Epithelial cell of esophagus (primary cell): ENCODE data around the gene SMAGP.

Experiments
- DNase-seq: peaks from one replicate; pipeline ENCODE4 v3.0.0; 2010; ENCODE audit warnings: low read depth
- H3K4me3 ChIP-seq: 2 replicates; pipeline ENCODE4 v1.5.1; 2011; ENCODE audit warnings: mild to moderate bottlenecking, low read length, control low read depth
- TF ChIP-seq, protein P1 (sequence below): IDR thresholded peaks from 2 replicates; pipeline ENCODE4 v1.5.1; 2011; ENCODE audit warnings: low read depth, mild to moderate bottlenecking, low read length, control low read depth, inconsistent platforms; ENCODE audit not compliant: insufficient read depth; ENCODE audit errors: missing control alignments

Gene SMAGP

DNA sequence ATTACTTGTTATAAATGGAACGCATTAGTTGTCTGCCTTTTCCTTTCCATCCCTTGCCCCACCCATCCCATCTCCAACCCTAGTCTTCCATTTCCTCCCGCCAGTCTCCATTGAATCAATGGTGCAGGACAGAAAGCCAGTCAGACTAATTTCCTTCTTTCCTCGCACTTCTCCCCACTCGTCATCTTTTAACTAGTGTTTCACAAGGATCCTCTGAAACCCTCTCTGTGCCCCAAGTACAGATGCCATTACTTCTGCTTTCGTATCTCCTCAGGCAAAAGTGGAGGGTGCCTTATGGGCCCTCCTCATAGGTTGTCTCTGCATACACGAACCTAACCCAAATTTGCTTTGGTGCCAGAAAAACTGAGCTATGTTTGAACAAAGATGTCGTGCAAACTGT is 27.3 kb downstream of the SMAGP start:
- TF ChIP-seq, protein P1, sequence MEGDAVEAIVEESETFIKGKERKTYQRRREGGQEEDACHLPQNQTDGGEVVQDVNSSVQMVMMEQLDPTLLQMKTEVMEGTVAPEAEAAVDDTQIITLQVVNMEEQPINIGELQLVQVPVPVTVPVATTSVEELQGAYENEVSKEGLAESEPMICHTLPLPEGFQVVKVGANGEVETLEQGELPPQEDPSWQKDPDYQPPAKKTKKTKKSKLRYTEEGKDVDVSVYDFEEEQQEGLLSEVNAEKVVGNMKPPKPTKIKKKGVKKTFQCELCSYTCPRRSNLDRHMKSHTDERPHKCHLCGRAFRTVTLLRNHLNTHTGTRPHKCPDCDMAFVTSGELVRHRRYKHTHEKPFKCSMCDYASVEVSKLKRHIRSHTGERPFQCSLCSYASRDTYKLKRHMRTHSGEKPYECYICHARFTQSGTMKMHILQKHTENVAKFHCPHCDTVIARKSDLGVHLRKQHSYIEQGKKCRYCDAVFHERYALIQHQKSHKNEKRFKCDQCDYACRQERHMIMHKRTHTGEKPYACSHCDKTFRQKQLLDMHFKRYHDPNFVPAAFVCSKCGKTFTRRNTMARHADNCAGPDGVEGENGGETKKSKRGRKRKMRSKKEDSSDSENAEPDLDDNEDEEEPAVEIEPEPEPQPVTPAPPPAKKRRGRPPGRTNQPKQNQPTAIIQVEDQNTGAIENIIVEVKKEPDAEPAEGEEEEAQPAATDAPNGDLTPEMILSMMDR, result no peak
- H3K4me3 ChIP-seq, result no peak overlapping the region
- DNase-seq, result no peak

DNA sequence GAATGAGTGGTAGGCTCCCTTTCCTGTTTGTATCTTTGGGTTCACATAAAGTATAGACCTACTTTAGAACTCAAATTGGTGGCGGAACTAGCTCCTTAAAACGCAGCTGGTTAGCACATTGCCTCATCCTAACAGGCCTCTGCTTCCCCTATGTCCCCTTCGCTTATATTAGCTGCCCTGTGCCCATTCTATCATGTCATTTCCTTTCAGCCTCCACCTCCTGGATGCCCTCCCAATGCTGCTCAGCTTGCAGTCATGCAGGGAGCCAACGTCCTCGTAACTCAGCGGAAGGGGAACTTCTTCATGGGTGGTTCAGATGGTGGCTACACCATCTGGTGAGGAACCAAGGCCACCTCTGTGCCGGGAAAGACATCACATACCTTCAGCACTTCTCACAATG is 28.1 kb downstream of the SMAGP start:
- TF ChIP-seq, protein P1, result no peak
- H3K4me3 ChIP-seq, result no peak overlapping the region
- DNase-seq, result no peak

- peak; percentile 49 for DNase-seq
- no peak overlapping the region for H3K4me3 ChIP-seq
- TF ChIP-seq, protein P1, result no peak
Measured at GRCh38 chr12:51240971-51241370, 29.2 kb downstream of the SMAGP start.

GRCh38 chr12:51238510-51239334 is 31.5 kb downstream of the SMAGP start, which contains the start of gene DAZAP2:
DAZAP2 (plus strand) TSS chr12:51238826; CDS start chr12:51238908, 82 bp downstream.
- TF ChIP-seq, protein P1, result peak; percentile 35
- peak; percentile 96 for DNase-seq
- peak within 1 kb of the TSS; percentile 100 for H3K4me3 ChIP-seq

- TF ChIP-seq, protein P1, result no peak
- peak; percentile 28 for DNase-seq
- peak overlapping the region; percentile 100 for H3K4me3 ChIP-seq
Measured at GRCh38 chr12:51238037-51238509, 32.1 kb downstream of the SMAGP start.

DNA sequence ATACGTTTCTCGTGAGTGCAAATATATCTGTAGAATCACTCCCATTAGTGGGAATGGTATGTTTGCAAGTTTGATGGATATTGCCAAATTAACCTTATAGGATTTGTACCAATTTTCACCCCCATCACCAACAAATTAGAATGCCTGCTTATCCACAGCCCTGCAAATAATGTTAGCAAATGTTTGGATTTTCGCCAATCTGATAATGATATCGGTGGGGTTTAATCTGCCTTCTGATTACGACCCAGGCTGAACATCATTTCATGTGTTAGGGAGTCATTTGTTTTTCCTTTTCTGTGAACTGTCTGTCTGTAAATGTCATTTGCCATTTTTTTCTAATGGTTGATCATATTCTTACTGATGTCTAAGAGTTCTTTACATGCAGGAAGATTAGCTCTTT is 35.7 kb downstream of the SMAGP start:
- no peak for DNase-seq
- TF ChIP-seq, protein P1, result no peak
- no peak overlapping the region for H3K4me3 ChIP-seq
